Parathyroid adenoma (tissue), 2 donors: Measurements from ENCODE around the gene ACHE.

ENCODE experiments used
- H2AFZ ChIP-seq: fragments of 300-600 bp; sonication (generic); one replicate; pipeline ENCODE4 v1.7.0; 2017; ENCODE audit warnings: antibody characterized with exemption, mild to moderate bottlenecking
- H3K27ac ChIP-seq: fragments of 300-600 bp; sonication (generic); one replicate; pipeline ENCODE4 v1.7.0; 2017
- H3K27me3 ChIP-seq: fragments of 300-600 bp; sonication (generic); one replicate; pipeline ENCODE4 v1.7.0; 2017; ENCODE audit warnings: low read length; ENCODE audit not compliant: control insufficient read depth, insufficient read depth
- H3K36me3 ChIP-seq: fragments of 300-600 bp; sonication (generic); one replicate; pipeline ENCODE4 v1.7.0; 2017; ENCODE audit warnings: low read length; ENCODE audit not compliant: control insufficient read depth, insufficient read depth
- H3K4me1 ChIP-seq: fragments of 300-600 bp; sonication (generic); one replicate; pipeline ENCODE4 v1.7.0; 2017; ENCODE audit warnings: control low read depth
- H3K4me2 ChIP-seq: fragments of 300-600 bp; sonication (generic); one replicate; pipeline ENCODE4 v1.7.0; 2017; ENCODE audit warnings: low read length
- H3K4me3 ChIP-seq: fragments of 300-600 bp; sonication (generic); one replicate; pipeline ENCODE4 v1.7.0; 2017; ENCODE audit warnings: low read depth, low read length
- H3K79me2 ChIP-seq: fragments of 300-600 bp; sonication (generic); one replicate; pipeline ENCODE4 v1.7.0; 2017; ENCODE audit warnings: control low read depth
- H3K9ac ChIP-seq: fragments of 300-600 bp; sonication (generic); one replicate; pipeline ENCODE4 v1.7.0; 2017; ENCODE audit warnings: mild to moderate bottlenecking
- H3K9me3 ChIP-seq: fragments of 300-600 bp; sonication (generic); one replicate; pipeline ENCODE4 v1.7.0; 2017; ENCODE audit warnings: low read length; ENCODE audit not compliant: control insufficient read depth
- CTCF ChIP-seq: fragments of 300-600 bp; sonication (generic); IDR thresholded peaks from one replicate; pipeline ENCODE4 v1.7.0; 2017; ENCODE audit warnings: antibody characterized with exemption, mild to moderate bottlenecking
- donor health status: primary hyperparathyroidism.

Gene ACHE

GRCh38 chr7:100886142-100886935 is 9.3 kb downstream of the ACHE start:
- H3K27ac ChIP-seq = no peak overlapping the region
- no peak overlapping the region for H2AFZ ChIP-seq
- no peaks in the 10 kb centered on the region for H3K27me3 ChIP-seq
- no peaks in the 10 kb centered on the region for H3K9me3 ChIP-seq
- no peak for TF ChIP-seq CTCF
- no peak overlapping the region for H3K4me3 ChIP-seq
- no peaks in the 10 kb centered on the region for H3K36me3 ChIP-seq
- peaks cover 6% of the 10 kb centered on the region for H3K79me2 ChIP-seq
- H3K4me1 ChIP-seq = peaks cover 21% of the 10 kb centered on the region
- no peak overlapping the region for H3K9ac ChIP-seq
- no peak overlapping the region for H3K4me2 ChIP-seq

- Histone ChIP-seq H2AFZ (no peak overlapping the region), H3K4me3 (no peak overlapping the region), H3K9ac (no peak overlapping the region), H3K4me2 (no peak overlapping the region), H3K79me2 (peaks cover 6% of the 10 kb centered on the region), H3K27me3 (no peaks in the 10 kb centered on the region), H3K36me3 (no peaks in the 10 kb centered on the region), H3K4me1 (peaks cover 14% of the 10 kb centered on the region), H3K9me3 (no peaks in the 10 kb centered on the region), H3K27ac (no peak overlapping the region)
- TF ChIP-seq CTCF = no peak
These were observed 10.1 kb downstream of the ACHE start for GRCh38 chr7:100885440-100886141.

- H2AFZ ChIP-seq = no peak overlapping the region
- H3K27ac ChIP-seq = no peak overlapping the region
- TF ChIP-seq CTCF = no peak
- no peaks in the 10 kb centered on the region for H3K27me3 ChIP-seq
- no peak overlapping the region for H3K4me3 ChIP-seq
- no peaks in the 10 kb centered on the region for H3K9me3 ChIP-seq
- H3K79me2 ChIP-seq = peaks cover 7% of the 10 kb centered on the region
- H3K4me2 ChIP-seq = no peak overlapping the region
- no peaks in the 10 kb centered on the region for H3K36me3 ChIP-seq
- peaks cover 13% of the 10 kb centered on the region for H3K4me1 ChIP-seq
- no peak overlapping the region for H3K9ac ChIP-seq
These were observed 10.8 kb downstream of the ACHE start for GRCh38 chr7:100884736-100885439.

- Histone ChIP-seq H3K27me3 (no peaks in the 10 kb centered on the region), H3K36me3 (no peaks in the 10 kb centered on the region), H3K79me2 (peaks cover 18% of the 10 kb centered on the region), H3K4me2 (no peak overlapping the region), H3K4me1 (peaks cover 2% of the 10 kb centered on the region), H3K4me3 (no peak overlapping the region), H3K9me3 (no peaks in the 10 kb centered on the region), H2AFZ (no peak overlapping the region), H3K27ac (no peak overlapping the region), H3K9ac (no peak overlapping the region)
- no peak for TF ChIP-seq CTCF
These were observed 12.7 kb downstream of the ACHE start for GRCh38 chr7:100882785-100883526.
